Measurements from ENCODE around the gene B4GALNT1.

DNA sequence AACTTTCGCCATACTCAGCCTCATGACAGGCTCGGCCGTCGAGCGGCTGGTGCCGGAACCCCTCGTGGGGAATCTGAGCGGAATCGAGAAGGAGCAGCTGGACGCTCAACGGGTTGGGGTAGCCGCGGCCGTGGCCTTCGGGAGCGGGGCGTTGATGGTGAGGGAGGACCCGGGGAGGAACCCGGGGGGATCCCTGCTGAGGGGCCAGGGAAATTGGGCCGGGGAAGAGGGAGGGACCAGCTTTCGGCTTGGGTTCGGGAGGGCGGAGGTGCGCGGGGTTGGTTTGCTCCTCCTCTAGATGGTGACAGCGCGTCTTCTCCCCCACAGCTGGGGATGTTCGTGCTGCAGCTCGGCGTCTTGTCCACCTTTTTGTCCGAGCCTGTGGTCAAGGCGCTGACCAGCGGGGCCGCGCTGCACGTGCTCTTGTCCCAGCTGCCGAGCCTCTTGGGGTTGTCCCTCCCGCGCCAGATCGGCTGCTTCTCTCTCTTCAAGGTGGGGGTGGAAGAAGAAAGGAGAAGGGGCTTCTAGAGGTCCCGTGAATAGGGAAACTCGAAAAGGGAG lies 12.0 kb downstream of the B4GALNT1 start:
- TF ChIP-seq, protein P1, sequence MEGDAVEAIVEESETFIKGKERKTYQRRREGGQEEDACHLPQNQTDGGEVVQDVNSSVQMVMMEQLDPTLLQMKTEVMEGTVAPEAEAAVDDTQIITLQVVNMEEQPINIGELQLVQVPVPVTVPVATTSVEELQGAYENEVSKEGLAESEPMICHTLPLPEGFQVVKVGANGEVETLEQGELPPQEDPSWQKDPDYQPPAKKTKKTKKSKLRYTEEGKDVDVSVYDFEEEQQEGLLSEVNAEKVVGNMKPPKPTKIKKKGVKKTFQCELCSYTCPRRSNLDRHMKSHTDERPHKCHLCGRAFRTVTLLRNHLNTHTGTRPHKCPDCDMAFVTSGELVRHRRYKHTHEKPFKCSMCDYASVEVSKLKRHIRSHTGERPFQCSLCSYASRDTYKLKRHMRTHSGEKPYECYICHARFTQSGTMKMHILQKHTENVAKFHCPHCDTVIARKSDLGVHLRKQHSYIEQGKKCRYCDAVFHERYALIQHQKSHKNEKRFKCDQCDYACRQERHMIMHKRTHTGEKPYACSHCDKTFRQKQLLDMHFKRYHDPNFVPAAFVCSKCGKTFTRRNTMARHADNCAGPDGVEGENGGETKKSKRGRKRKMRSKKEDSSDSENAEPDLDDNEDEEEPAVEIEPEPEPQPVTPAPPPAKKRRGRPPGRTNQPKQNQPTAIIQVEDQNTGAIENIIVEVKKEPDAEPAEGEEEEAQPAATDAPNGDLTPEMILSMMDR (IDR thresholded peaks at IDR 0.05) = no peak
- no peak for TF ChIP-seq POLR2A (IDR thresholded peaks at IDR 0.05)

Measured in thyroid gland (tissue), 4 donors.